Tibial artery (tissue), 4 donors: Measurements from ENCODE around the gene EGF.
"Not testable (repeated sequence)": the region's sequence is repeated elsewhere in the genome, so short reads cannot be mapped to it uniquely, and the experiment has no call there.

Experiments used
- DNase-seq, 2 donors: peaks; one replicate each; pipeline ENCODE4 v3.0.0-alpha.2; 2019
- H3K27ac ChIP-seq, 2 donors: fragments of 200-600 bp; sonication (generic) in 1 of 2; 1 replicate in 1 of 2; 2 replicates in 1 of 2; pipeline ENCODE4 v1.5.1; 2018 to 2019; ENCODE audit warnings: mild to moderate bottlenecking in 1 of 2
- H3K27me3 ChIP-seq, 2 donors: fragments of 200-600 bp; sonication (generic) in 1 of 2; one replicate each; pipeline versions ENCODE4 v1.5.1 to v1.6.0; 2016 to 2019
- H3K36me3 ChIP-seq, 3 donors: fragments of 200-600 bp; sonication (generic) in 2 of 3; one replicate each; pipeline ENCODE4 v1.5.1; 2016 to 2019; ENCODE audit warnings: mild to moderate bottlenecking in 2 of 3
- H3K4me1 ChIP-seq, 4 donors: fragments of 200-600 bp; sonication (generic) in 2 of 4; 1 replicate in 3 of 4; 2 replicates in 1 of 4; pipeline ENCODE4 v1.5.1; 2016 to 2019
- H3K4me3 ChIP-seq, 2 donors: fragments of 200-600 bp; sonication (generic) in 1 of 2; 1 replicate in 1 of 2; 2 replicates in 1 of 2; pipeline ENCODE4 v1.5.1; 2018 to 2019; ENCODE audit warnings: mild to moderate bottlenecking in 2 of 2
- H3K9me3 ChIP-seq, 3 donors: fragments of 200-600 bp; sonication (generic) in 1 of 3; one replicate each; pipeline ENCODE4 v1.5.1; 2016 to 2019
- intact Hi-C: fragments of 100-400 bp; cut with DNase I; formaldehyde crosslinking; loops from one replicate; pipeline ENCODE4 v1.15.0; 2023; ENCODE audit warnings: low total_unique reads
- TF ChIP-seq, protein P1 (sequence below), 2 experiments: fragments of 200-600 bp in 1 of 2; fragments of 450-650 bp in 1 of 2; IDR thresholded peaks; one replicate each; pipeline ENCODE4 v1.5.1; 2017 to 2019; ENCODE audit warnings: antibody characterized with exemption in 2 of 2, mild to moderate bottlenecking in 1 of 2, moderate library complexity in 1 of 2

The EGF gene

DNA sequence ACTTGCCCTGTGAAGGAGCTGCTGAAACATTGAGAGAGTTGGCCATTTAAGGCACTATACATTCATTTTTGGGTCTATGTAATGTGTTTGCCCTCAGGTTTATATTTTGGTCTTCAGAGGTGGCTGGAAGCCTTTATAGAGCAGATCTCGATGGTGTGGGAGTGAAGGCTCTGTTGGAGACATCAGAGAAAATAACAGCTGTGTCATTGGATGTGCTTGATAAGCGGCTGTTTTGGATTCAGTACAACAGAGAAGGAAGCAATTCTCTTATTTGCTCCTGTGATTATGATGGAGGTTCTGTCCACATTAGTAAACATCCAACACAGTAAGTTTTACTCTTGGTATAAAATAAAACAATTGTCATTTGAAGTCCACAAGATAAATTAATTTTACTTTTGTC is 31.1 kb downstream of the EGF start:
- H3K27ac ChIP-seq, result no peak overlapping the region
- H3K36me3 ChIP-seq, result no peaks in the 10 kb centered on the region
- DNase-seq, result no peak
- no peaks in the 10 kb centered on the region for H3K4me1 ChIP-seq
- H3K27me3 ChIP-seq, result no peaks in the 10 kb centered on the region
- intact Hi-C loops, result no loop called here
- H3K4me3 ChIP-seq, result no peak overlapping the region
- no peaks in the 10 kb centered on the region for H3K9me3 ChIP-seq
- TF ChIP-seq, protein P1, sequence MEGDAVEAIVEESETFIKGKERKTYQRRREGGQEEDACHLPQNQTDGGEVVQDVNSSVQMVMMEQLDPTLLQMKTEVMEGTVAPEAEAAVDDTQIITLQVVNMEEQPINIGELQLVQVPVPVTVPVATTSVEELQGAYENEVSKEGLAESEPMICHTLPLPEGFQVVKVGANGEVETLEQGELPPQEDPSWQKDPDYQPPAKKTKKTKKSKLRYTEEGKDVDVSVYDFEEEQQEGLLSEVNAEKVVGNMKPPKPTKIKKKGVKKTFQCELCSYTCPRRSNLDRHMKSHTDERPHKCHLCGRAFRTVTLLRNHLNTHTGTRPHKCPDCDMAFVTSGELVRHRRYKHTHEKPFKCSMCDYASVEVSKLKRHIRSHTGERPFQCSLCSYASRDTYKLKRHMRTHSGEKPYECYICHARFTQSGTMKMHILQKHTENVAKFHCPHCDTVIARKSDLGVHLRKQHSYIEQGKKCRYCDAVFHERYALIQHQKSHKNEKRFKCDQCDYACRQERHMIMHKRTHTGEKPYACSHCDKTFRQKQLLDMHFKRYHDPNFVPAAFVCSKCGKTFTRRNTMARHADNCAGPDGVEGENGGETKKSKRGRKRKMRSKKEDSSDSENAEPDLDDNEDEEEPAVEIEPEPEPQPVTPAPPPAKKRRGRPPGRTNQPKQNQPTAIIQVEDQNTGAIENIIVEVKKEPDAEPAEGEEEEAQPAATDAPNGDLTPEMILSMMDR (IDR thresholded peaks at IDR 0.05), result no peak

DNA sequence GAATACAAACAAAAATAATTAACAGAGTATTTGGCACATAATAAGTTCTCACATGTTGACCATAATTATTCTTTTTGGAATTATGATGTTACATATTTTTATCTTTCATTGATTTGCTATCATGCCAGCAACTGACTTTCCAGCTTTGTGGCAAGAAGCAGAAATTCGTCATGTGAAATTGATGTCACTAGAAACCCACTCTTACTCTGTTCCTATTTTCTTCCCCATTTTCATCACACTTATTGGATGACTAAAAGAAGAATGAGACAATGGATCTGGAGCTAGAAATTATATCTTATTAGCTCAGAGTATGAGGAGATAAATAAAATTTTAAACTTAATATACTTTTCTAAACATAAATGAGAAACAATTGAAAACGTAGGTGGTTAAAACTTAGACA is 31.9 kb downstream of the EGF start:
- no peak overlapping the region for H3K27ac ChIP-seq
- H3K36me3 ChIP-seq, result no peaks in the 10 kb centered on the region
- H3K27me3 ChIP-seq, result no peaks in the 10 kb centered on the region
- no peak overlapping the region for H3K4me3 ChIP-seq
- DNase-seq, result no peak
- intact Hi-C loops, result no loop called here
- no peaks in the 10 kb centered on the region for H3K9me3 ChIP-seq
- TF ChIP-seq, protein P1 (IDR thresholded peaks at IDR 0.05), result no peak
- no peaks in the 10 kb centered on the region for H3K4me1 ChIP-seq

DNA sequence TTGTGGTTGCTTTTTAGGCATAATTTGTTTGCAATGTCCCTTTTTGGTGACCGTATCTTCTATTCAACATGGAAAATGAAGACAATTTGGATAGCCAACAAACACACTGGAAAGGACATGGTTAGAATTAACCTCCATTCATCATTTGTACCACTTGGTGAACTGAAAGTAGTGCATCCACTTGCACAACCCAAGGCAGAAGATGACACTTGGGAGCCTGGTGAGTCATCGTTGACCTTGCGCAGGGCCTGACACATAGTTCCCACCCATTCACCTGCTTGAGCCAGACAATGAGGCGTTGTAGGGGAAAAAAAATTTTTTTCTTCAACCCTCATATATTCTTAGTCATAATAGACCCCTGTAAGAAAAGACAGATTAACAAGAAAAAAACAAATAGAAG is 32.4 kb downstream of the EGF start:
- no peak for DNase-seq
- H3K27ac ChIP-seq, result no peak overlapping the region
- H3K4me1 ChIP-seq, result no peaks in the 10 kb centered on the region
- TF ChIP-seq, protein P1 (IDR thresholded peaks at IDR 0.05), result no peak
- H3K27me3 ChIP-seq, result no peaks in the 10 kb centered on the region
- H3K9me3 ChIP-seq, result no peaks in the 10 kb centered on the region
- H3K36me3 ChIP-seq, result no peaks in the 10 kb centered on the region
- intact Hi-C loops, result no loop called here
- H3K4me3 ChIP-seq, result no peak overlapping the region

DNA sequence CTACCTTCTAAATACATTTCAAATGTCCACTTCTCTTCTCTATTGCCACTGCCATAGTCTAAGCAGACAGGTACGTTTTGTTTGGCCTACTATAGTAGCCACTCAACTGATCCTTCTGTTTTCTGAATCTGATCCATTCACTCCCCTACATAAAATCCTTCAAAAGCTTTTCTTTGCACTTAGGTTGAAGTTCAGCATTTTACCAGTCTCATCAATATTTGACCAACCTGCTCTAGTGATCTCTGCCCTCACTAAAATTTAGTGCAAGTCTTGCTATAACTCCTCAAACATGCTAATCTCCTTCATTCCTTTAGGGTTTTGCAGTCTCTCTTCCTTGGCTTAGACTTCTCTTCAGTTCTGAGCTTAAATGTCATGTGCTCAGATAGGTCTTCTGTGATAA is 33.4 kb downstream of the EGF start:
- TF ChIP-seq, protein P1 (IDR thresholded peaks at IDR 0.05), result no peak
- Histone ChIP-seq H3K4me1 (no peaks in the 10 kb centered on the region), H3K27ac (no peak overlapping the region), H3K36me3 (no peaks in the 10 kb centered on the region), H3K9me3 (no peaks in the 10 kb centered on the region), H3K27me3 (no peaks in the 10 kb centered on the region), H3K4me3 (no peak overlapping the region)
- no peak for DNase-seq
- intact Hi-C loops, result no loop called here

DNA sequence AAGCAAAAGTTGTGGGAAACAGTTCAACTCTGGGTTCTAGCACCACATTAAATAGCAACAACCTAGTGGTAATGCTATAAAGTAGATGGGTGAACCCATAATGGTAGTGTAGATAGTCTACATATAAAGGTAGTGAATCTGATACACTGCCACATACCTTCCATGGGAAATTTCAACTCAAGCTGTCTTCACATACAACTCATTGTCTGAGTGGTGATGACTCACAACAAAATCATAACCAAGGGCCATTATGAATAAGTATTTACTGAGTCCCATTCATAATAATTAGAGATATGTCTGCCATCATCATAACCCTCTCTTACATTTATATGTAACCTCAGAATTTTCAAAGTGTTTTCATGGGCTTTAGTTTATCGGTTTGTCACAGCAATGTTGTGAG is 34.8 kb downstream of the EGF start:
- DNase-seq, result no peak
- Histone ChIP-seq H3K9me3 (no peaks in the 10 kb centered on the region), H3K27ac (no peak overlapping the region), H3K27me3 (no peaks in the 10 kb centered on the region), H3K4me3 (no peak overlapping the region), H3K36me3 (no peaks in the 10 kb centered on the region), H3K4me1 (no peaks in the 10 kb centered on the region)
- TF ChIP-seq, protein P1 (IDR thresholded peaks at IDR 0.05), result no peak
- intact Hi-C loops, result no loop called here

DNA sequence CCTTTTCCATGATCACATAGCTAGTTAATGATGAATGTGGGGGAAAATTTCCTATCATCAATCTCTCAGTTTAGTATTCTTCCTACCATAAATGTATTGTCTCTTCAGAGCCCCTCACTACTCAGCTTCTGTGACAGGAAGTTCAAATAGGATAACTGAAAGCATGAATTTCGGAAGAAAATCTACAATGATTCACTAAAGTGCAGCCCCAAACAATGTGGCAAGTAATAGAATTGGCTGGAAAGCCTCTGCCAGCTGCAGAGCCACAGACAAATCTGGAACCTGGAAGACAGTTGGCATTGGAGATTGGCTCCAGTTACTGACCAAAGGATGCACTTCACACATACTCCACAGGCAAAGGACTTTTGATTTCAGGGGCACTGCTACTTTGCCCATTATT is 35.2 kb downstream of the EGF start:
- Histone ChIP-seq H3K4me3 (no peak overlapping the region), H3K36me3 (no peaks in the 10 kb centered on the region), H3K27ac (no peak overlapping the region), H3K9me3 (no peaks in the 10 kb centered on the region), H3K4me1 (no peaks in the 10 kb centered on the region), H3K27me3 (no peaks in the 10 kb centered on the region)
- DNase-seq, result no peak
- TF ChIP-seq, protein P1 (IDR thresholded peaks at IDR 0.05), result no peak
- intact Hi-C loops, result no loop called here

DNA sequence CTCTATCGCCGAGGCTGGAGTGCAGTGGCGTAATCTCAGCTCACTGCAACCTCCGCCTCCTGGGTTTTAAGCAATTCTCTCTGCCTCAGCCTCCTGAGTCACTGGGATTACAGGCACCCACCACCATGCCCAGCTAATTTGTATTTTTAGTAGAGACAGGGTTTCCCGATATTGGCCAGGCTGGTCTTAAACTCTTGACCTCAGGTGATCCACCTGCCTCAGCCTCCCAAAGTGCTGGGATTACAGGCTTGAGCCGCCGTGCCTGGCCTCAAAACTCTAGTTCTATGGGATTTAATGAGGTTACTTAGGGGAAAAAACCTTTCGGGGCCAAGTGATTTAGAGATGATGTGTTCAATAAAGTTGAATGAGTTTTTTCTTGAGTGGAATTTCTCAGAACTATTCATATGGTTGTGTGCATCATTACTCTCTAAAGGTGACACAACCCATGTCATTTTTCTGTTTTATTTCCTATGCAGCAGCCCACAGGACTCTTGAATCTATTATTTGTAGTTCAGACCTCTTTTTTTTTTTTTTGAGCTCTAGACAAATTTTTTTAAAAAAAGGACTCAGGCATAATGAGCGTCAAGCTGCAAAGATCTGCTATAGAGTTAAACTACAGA is 36.5 kb downstream of the EGF start:
- H3K9me3 ChIP-seq, intact Hi-C loops, H3K4me1 ChIP-seq, DNase-seq, H3K27me3 ChIP-seq, H3K27ac ChIP-seq, H3K4me3 ChIP-seq, H3K36me3 ChIP-seq: not testable (repeated sequence)
